Mucosa of descending colon (tissue), 3 donors: ENCODE results near the gene RAG1. TPM values are rescaled to one million over a fixed set of nuclear protein-coding genes. Genes with fewer than 3 reads are reported as not detected.

ENCODE experiments used
- ATAC-seq: fragments of 200-7000 bp; cut with Tn5 transposase; one replicate; pipeline ENCODE4 v1.9.1; 2020; ENCODE audit warnings: mild to moderate bottlenecking, moderate library complexity
- DNase-seq, 3 donors: peaks; one replicate each; pipeline ENCODE4 v3.0.0-alpha.2; 2020
- H3K36me3 ChIP-seq: fragments of 200-600 bp; one replicate; pipeline ENCODE4 v1.8.0; 2021; ENCODE audit warnings: low read depth, mild to moderate bottlenecking
- H3K4me1 ChIP-seq: fragments of 200-600 bp; one replicate; pipeline ENCODE4 v1.8.0; 2021; ENCODE audit warnings: low read depth, mild to moderate bottlenecking
- H3K4me3 ChIP-seq: fragments of 200-600 bp; one replicate; pipeline ENCODE4 v1.8.0; 2021; ENCODE audit warnings: mild to moderate bottlenecking
- H3K9me3 ChIP-seq: fragments of 200-600 bp; one replicate; pipeline ENCODE4 v1.8.0; 2021; ENCODE audit warnings: mild to moderate bottlenecking
- CTCF ChIP-seq: fragments of 200-600 bp; IDR thresholded peaks from one replicate; pipeline ENCODE4 v1.8.0; 2022; ENCODE audit warnings: antibody characterized with exemption, mild to moderate bottlenecking
- intact Hi-C, 2 donors: fragments of 100-400 bp; cut with DNase I in 1 of 2; cut with micrococcal nuclease in 1 of 2; formaldehyde crosslinking; loops; one replicate each; pipeline versions ENCODE4 v1.11.0 to v1.11.1; 2022; cut with DNase I, micrococcal nuclease
- total RNA-seq, 3 donors: library from RNA; stranded (reverse); fragmentation: NEBNext Ultra II Directional in 2 of 3; extraction: Animal tissue kit (Norgen Biotek cat#: 25700) in 2 of 3; gene quantifications; one replicate each; pipeline versions ENCODE4 v1.2.1 to v1.2.4, GENCODE V29; 2021 to 2023
- donor health status: DM: no; HTN: no; CAD: no; lungs with moderate emphysema.
- donor health status: DM: no; HTN: no; CAD: no.
- donor health status: DM: no; HTN: yes; CAD: no.

Gene RAG1
- total RNA-seq, 3 donors from 2014 or later = 1.5 to 1.9 (median 1.9) TPM

DNA sequence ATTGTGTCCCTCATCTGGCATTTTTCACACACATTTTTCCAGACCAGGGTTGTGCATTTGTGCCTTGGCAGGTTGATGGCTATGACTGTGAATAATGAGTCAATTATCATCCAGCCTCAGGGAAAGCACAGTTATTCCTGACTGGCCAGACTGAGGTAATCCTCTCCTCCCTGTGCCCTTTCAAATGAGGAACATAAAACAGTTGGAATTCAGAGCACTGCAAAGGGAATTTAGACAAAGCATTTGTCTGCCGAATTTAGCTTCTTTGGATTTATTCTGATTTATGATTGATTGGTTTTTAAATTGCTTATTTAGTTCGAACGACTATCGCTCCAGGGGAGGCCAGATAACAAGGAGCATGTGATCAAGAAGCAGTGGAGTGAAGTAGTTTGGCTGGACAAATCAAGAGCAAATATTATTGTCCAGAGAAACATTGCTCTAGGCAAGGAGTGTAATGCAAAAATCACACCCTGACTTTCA, 61.0 kb downstream of the RAG1 start:
- H3K9me3 ChIP-seq = no peaks in the 10 kb centered on the region
- no peak overlapping the region for H3K4me3 ChIP-seq
- no peak for TF ChIP-seq CTCF
- H3K36me3 ChIP-seq = no peaks in the 10 kb centered on the region
- no peaks in the 10 kb centered on the region for H3K4me1 ChIP-seq
- intact Hi-C loops = no loop called here
- ATAC-seq (no peak), DNase-seq (no peak)

Other genes with a start within 250 kb of the RAG1 start
- 10 to 100 TPM; 15.5 to 19.2 (median 17.9) TPM for gene TRAF6, start 57.7 kb upstream of the RAG1 start, total RNA-seq
- 10 to 100 TPM in 1 of 3 donors, 1 to 10 TPM in 2; 4.5 to 23.0 (median 9.3) TPM for gene IFTAP, start 26.5 kb downstream of the RAG1 start, total RNA-seq
- gene RAG2, start 30.2 kb downstream of the RAG1 start, total RNA-seq = not detected